K562 (cell line): ENCODE measurements around the gene DPP4.

Source experiments
- BMI1 ChIP-seq: fragments of 150-350 bp; IDR thresholded peaks from 2 replicates; pipeline ENCODE4 v1.6.1; 2014; ENCODE audit warnings: low read length
- FOXK1 ChIP-seq: sonication (generic); formaldehyde crosslinking; IDR thresholded peaks from 2 replicates; pipeline ENCODE4 v1.8.0; 2022; ENCODE audit warnings: missing genetic modification reagents, mild to moderate bottlenecking, borderline replicate concordance
- POLR2A ChIP-seq: fragments of 450-650 bp; conservative IDR thresholded peaks from 2 replicates; pipeline ENCODE4 v1.6.1; 2016
- POLR2AphosphoS5 ChIP-seq: IDR thresholded peaks from 2 replicates; pipeline ENCODE4 v1.6.1; 2011; ENCODE audit warnings: mild to moderate bottlenecking, low read depth, low read length, moderate library complexity; ENCODE audit not compliant: control insufficient read depth, insufficient read depth
- SAFB2 ChIP-seq: fragments of 200-400 bp; formaldehyde crosslinking; IDR thresholded peaks from 2 replicates; pipeline ENCODE4 v1.6.1; 2018; ENCODE audit warnings: borderline replicate concordance, low read length, low read depth, moderate library complexity; ENCODE audit not compliant: severe bottlenecking
- SMC3 ChIP-seq: conservative IDR thresholded peaks from 2 replicates; pipeline ENCODE4 v1.6.1; 2011; ENCODE audit warnings: low read depth, low read length, improper control_type of control experiment; ENCODE audit not compliant: insufficient read depth
- XRCC5 ChIP-seq: fragments of 200-400 bp; formaldehyde crosslinking; IDR thresholded peaks from 2 replicates; pipeline ENCODE4 v1.6.1; 2017; ENCODE audit warnings: low read depth, mild to moderate bottlenecking, low read length
- ZC3H11A ChIP-seq: IDR thresholded peaks from 2 replicates; pipeline ENCODE4 v1.6.1; 2012; ENCODE audit warnings: low read depth, low read length, improper control_type of control experiment
- ZNF3 ChIP-seq: fragments of 250-450 bp; sonication (Bioruptor Pico); IDR thresholded peaks from 2 replicates; pipeline ENCODE4 v1.5.0; 2021; ENCODE audit warnings: mild to moderate bottlenecking, moderate library complexity
- ZNF354B ChIP-seq: fragments of 250-450 bp; sonication (Bioruptor Pico); IDR thresholded peaks from 2 replicates; pipeline ENCODE4 v1.4.0; 2020
- TF ChIP-seq, protein P1 (sequence below), 3 experiments: IDR thresholded peaks in 2 of 3; conservative IDR thresholded peaks in 1 of 3; 2 replicates each; pipeline ENCODE4 v1.5.1; 2011 to 2012; ENCODE audit warnings: low read length in 3 of 3, mild to moderate bottlenecking in 3 of 3, control low read depth in 2 of 3, improper control_type of control experiment in 1 of 3, inconsistent platforms in 1 of 3, low read depth in 1 of 3, mixed read lengths in 1 of 3, moderate library complexity in 1 of 3; ENCODE audit not compliant: insufficient read depth in 2 of 3
- TF ChIP-seq, protein P2 (sequence below): fragments of 250-450 bp; sonication (Bioruptor Pico); IDR thresholded peaks from 2 replicates; pipeline ENCODE4 v1.4.0; 2020; ENCODE audit warnings: mild to moderate bottlenecking, moderate library complexity, borderline replicate concordance

DNA sequence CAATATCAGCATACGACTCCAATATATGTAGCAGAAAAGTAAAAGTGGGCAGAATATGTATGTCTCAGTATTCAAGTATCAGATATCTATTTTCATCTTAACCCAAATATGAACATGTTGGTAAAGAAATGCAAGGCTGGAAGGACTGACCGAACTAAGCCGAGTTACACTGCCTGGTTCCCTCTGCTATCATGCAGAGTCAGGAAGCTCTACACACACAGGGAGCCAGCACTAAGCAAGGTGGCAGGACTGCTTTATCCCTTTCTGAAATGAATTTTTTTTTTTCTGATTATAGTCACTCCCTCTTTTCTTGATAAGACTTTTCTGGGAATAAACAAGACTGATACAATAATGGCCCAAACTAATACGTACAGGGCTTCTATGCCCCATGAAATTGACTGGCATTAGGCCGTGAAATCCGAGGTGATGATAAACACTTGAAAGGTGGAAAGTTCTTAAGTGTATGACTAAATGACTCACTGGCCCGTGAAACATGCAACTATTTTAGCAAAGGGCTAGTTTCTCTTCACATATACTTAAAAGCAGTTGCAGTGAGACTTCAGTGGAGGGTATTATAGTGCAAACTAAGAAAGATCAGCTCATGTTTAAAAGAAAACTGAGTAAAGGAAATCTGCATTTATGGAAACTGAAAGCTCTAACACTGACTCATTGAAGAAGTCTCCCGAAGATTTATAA is 14.9 kb downstream of the DPP4 start:
- no peak for TF ChIP-seq SMC3
- no peak for TF ChIP-seq ZC3H11A
- TF ChIP-seq FOXK1 (CRISPR knock-in tag) = no peak
- no peak for TF ChIP-seq XRCC5
- no peak for TF ChIP-seq ZNF3
- TF ChIP-seq, protein P1, sequence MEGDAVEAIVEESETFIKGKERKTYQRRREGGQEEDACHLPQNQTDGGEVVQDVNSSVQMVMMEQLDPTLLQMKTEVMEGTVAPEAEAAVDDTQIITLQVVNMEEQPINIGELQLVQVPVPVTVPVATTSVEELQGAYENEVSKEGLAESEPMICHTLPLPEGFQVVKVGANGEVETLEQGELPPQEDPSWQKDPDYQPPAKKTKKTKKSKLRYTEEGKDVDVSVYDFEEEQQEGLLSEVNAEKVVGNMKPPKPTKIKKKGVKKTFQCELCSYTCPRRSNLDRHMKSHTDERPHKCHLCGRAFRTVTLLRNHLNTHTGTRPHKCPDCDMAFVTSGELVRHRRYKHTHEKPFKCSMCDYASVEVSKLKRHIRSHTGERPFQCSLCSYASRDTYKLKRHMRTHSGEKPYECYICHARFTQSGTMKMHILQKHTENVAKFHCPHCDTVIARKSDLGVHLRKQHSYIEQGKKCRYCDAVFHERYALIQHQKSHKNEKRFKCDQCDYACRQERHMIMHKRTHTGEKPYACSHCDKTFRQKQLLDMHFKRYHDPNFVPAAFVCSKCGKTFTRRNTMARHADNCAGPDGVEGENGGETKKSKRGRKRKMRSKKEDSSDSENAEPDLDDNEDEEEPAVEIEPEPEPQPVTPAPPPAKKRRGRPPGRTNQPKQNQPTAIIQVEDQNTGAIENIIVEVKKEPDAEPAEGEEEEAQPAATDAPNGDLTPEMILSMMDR (IDR thresholded peaks at IDR 0.05 in 2 of 3, conservative IDR thresholded peaks at IDR 0.05 in 1 of 3; ENCODE audit: insufficient read depth in 2 of 3, low read depth in 1 of 3, low read length in 3 of 3) = no peak
- no peak for TF ChIP-seq ZNF354B
- TF ChIP-seq POLR2A = no peak
- TF ChIP-seq, protein P2, sequence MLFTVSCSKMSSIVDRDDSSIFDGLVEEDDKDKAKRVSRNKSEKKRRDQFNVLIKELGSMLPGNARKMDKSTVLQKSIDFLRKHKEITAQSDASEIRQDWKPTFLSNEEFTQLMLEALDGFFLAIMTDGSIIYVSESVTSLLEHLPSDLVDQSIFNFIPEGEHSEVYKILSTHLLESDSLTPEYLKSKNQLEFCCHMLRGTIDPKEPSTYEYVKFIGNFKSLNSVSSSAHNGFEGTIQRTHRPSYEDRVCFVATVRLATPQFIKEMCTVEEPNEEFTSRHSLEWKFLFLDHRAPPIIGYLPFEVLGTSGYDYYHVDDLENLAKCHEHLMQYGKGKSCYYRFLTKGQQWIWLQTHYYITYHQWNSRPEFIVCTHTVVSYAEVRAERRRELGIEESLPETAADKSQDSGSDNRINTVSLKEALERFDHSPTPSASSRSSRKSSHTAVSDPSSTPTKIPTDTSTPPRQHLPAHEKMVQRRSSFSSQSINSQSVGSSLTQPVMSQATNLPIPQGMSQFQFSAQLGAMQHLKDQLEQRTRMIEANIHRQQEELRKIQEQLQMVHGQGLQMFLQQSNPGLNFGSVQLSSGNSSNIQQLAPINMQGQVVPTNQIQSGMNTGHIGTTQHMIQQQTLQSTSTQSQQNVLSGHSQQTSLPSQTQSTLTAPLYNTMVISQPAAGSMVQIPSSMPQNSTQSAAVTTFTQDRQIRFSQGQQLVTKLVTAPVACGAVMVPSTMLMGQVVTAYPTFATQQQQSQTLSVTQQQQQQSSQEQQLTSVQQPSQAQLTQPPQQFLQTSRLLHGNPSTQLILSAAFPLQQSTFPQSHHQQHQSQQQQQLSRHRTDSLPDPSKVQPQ = no peak
- no peak for TF ChIP-seq POLR2AphosphoS5
- TF ChIP-seq SAFB2 = no peak
- no peak for TF ChIP-seq BMI1
